Gastrocnemius medialis (tissue), 4 donors: ENCODE results near the gene RAB4B. TPM values are rescaled to one million over a fixed set of nuclear protein-coding genes. Genes with fewer than 3 reads are reported as not detected.
"Not testable (repeated sequence)": the region's sequence is repeated elsewhere in the genome, so short reads cannot be mapped to it uniquely, and the experiment has no call there.

Experiments
- ATAC-seq, 2 donors: fragments of 150-250 bp; one replicate each; pipeline ENCODE4 v1.9.1; 2016
- DNase-seq, 2 donors: peaks; one replicate each; pipeline ENCODE4 v3.0.0-alpha.2; 2019
- H3K27ac ChIP-seq, 4 donors: fragments of 200-600 bp; sonication (generic); 1 replicate in 1 of 4; 2 replicates in 3 of 4; pipeline ENCODE4 v1.5.1; 2016 to 2018; ENCODE audit warnings: mild to moderate bottlenecking in 2 of 4, moderate library complexity in 1 of 4
- H3K27me3 ChIP-seq, 3 donors: fragments of 200-600 bp; sonication (generic) in 2 of 3; 1 replicate in 1 of 3; 2 replicates in 2 of 3; pipeline versions ENCODE4 v1.5.1 to v1.6.0; 2016 to 2019; ENCODE audit warnings: mild to moderate bottlenecking in 1 of 3, moderate library complexity in 1 of 3
- H3K36me3 ChIP-seq, 2 donors: fragments of 200-600 bp; sonication (generic) in 1 of 2; one replicate each; pipeline ENCODE4 v1.5.1; 2017 to 2018
- H3K4me1 ChIP-seq, 2 donors: fragments of 200-600 bp; sonication (generic) in 1 of 2; one replicate each; pipeline ENCODE4 v1.5.1; 2016 to 2017; ENCODE audit warnings: mild to moderate bottlenecking in 2 of 2
- H3K4me3 ChIP-seq, 4 donors: fragments of 200-600 bp; sonication (generic) in 3 of 4; 1 replicate in 1 of 4; 2 replicates in 3 of 4; pipeline ENCODE4 v1.5.1; 2016 to 2019; ENCODE audit warnings: mild to moderate bottlenecking in 2 of 4
- H3K9me3 ChIP-seq, 3 donors: fragments of 200-600 bp; sonication (generic) in 2 of 3; 1 replicate in 1 of 3; 2 replicates in 2 of 3; pipeline ENCODE4 v1.5.1; 2016 to 2019
- POLR2A ChIP-seq, 2 donors: fragments of 450-650 bp; IDR thresholded peaks; one replicate each; pipeline ENCODE4 v1.6.1; 2017; ENCODE audit warnings: antibody characterized with exemption in 2 of 2, mild to moderate bottlenecking in 2 of 2, moderate library complexity in 2 of 2
- in situ Hi-C, 4 donors: fragments of 200-750 bp; cut with MboI; loops; one replicate each; pipeline versions ENCODE4 v1.15.0 to v1.8.0; 2017; ENCODE audit warnings: low sequenced_read_pairs in 4 of 4
- intact Hi-C: fragments of 100-400 bp; cut with DNase I; formaldehyde crosslinking; loops from one replicate; pipeline ENCODE4 v1.15.1; 2023; ENCODE audit warnings: low total_unique reads
- total RNA-seq, 4 donors: library from RNA; depleted of rRNA; stranded (reverse); fragments of >200 nt; gene quantifications; one replicate each; pipeline versions ENCODE4 v1.1.0 to v1.2.3, GENCODE V29; 2016
- TF ChIP-seq, protein P1 (sequence below), 5 experiments: fragments of 450-650 bp in 3 of 5; fragments of 200-600 bp in 2 of 5; sonication (generic) in 2 of 5; IDR thresholded peaks in 4 of 5; conservative IDR thresholded peaks in 1 of 5; 1 replicate in 4 of 5; 2 replicates in 1 of 5; pipeline ENCODE4 v1.5.1; 2016 to 2019; ENCODE audit warnings: antibody characterized with exemption in 5 of 5, mild to moderate bottlenecking in 3 of 5, moderate library complexity in 3 of 5

RAB4B gene
- total RNA-seq, 4 donors from 2014 or later, result 14.9 to 27.2 (median 19.7) TPM

GRCh38 chr19:40825460-40826095, 47.5 kb downstream of the RAB4B start:
- H3K27ac ChIP-seq, H3K36me3 ChIP-seq, DNase-seq, intact Hi-C loops, ATAC-seq, H3K4me3 ChIP-seq, H3K27me3 ChIP-seq, H3K9me3 ChIP-seq, H3K4me1 ChIP-seq: not testable (repeated sequence)
- in situ Hi-C loops, result loop anchor here in 1 of 4 donors (10.0 kb wide), 1 partner anchor 171 kb away; no protein-coding TSS in a partner anchor

GRCh38 chr19:40826312-40826698, 48.3 kb downstream of the RAB4B start:
- ATAC-seq, H3K9me3 ChIP-seq, H3K36me3 ChIP-seq, intact Hi-C loops, H3K4me1 ChIP-seq, H3K27me3 ChIP-seq, H3K27ac ChIP-seq, H3K4me3 ChIP-seq, DNase-seq: not testable (repeated sequence)
- in situ Hi-C loops, result loop anchor here in 1 of 4 donors (10.0 kb wide), 1 partner anchor 172 kb away; no protein-coding TSS in a partner anchor

GRCh38 chr19:40826699-40827385, 48.8 kb downstream of the RAB4B start:
- intact Hi-C loops, H3K27ac ChIP-seq, H3K4me3 ChIP-seq, DNase-seq, H3K9me3 ChIP-seq, ATAC-seq, H3K4me1 ChIP-seq, H3K27me3 ChIP-seq, H3K36me3 ChIP-seq: not testable (repeated sequence)
- in situ Hi-C loops, result loop anchor here in 1 of 4 donors (10.0 kb wide), 1 partner anchor 172 kb away; no protein-coding TSS in a partner anchor

DNA sequence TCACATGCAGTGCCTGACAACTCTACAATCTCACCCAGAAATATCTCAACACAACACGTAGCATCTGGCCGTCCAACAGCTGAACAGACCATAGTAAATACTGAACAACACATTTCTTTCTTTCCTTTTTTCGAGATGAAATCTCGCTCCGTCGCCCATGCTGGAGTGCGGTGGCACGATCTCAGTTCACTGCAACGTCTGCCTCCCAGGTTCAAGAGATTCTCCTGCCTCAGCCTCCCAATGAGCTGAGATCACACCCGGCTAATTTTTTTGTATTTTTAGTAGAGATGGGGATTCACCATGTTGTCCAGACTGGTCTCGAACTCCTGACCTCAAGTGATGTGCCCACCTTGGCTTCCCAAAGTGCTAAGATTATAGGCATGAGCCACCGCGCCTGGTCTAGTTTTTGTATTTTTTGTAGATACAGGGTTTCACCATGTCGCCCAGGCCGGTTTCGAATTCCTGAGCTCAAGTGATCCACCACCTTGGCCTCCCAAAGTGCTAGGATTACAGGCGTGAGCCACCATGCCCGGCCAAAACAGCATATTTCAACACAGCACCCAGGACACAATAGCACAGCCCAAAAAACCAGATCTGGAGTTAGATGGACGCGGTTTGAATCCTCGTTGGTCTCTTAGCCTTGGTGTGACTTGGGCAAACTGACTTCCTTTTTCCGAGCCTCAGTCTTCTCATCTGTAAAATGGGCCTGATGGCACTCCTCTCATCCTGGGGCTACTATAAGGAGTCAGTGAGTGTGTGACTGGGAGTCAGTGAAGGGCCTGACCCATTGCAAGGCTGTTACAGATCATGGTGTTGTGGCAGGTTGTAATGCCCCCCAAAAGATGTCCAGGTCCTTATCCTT, 49.6 kb downstream of the RAB4B start:
- in situ Hi-C loops (loop anchor here in 1 of 4 donors (10.0 kb wide), 1 partner anchor 173 kb away; no protein-coding TSS in a partner anchor), intact Hi-C loops (no loop called here)
- ATAC-seq (no peak), DNase-seq (no peak)
- Histone ChIP-seq H3K9me3 (no peaks in the 10 kb centered on the region), H3K36me3 (no peaks in the 10 kb centered on the region), H3K27me3 (no peaks in the 10 kb centered on the region), H3K4me1 (peaks cover 0 to 5% of the 10 kb centered on the region in 2 donors), H3K4me3 (no peak overlapping the region), H3K27ac (no peak overlapping the region)
- TF ChIP-seq, protein P1, sequence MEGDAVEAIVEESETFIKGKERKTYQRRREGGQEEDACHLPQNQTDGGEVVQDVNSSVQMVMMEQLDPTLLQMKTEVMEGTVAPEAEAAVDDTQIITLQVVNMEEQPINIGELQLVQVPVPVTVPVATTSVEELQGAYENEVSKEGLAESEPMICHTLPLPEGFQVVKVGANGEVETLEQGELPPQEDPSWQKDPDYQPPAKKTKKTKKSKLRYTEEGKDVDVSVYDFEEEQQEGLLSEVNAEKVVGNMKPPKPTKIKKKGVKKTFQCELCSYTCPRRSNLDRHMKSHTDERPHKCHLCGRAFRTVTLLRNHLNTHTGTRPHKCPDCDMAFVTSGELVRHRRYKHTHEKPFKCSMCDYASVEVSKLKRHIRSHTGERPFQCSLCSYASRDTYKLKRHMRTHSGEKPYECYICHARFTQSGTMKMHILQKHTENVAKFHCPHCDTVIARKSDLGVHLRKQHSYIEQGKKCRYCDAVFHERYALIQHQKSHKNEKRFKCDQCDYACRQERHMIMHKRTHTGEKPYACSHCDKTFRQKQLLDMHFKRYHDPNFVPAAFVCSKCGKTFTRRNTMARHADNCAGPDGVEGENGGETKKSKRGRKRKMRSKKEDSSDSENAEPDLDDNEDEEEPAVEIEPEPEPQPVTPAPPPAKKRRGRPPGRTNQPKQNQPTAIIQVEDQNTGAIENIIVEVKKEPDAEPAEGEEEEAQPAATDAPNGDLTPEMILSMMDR (IDR thresholded peaks at IDR 0.05 in 4 of 5, conservative IDR thresholded peaks at IDR 0.05 in 1 of 5), result no peak

GRCh38 chr19:40829205-40829604, 51.2 kb downstream of the RAB4B start:
- intact Hi-C loops, result no loop called here
- Histone ChIP-seq H3K4me1 (no peaks in the 10 kb centered on the region), H3K36me3 (no peaks in the 10 kb centered on the region), H3K27ac (no peak overlapping the region), H3K9me3 (no peaks in the 10 kb centered on the region), H3K4me3 (no peak overlapping the region), H3K27me3 (no peaks in the 10 kb centered on the region)
- TF ChIP-seq POLR2A (IDR thresholded peaks at IDR 0.05), result no peak
- TF ChIP-seq, protein P1 (IDR thresholded peaks at IDR 0.05 in 4 of 5, conservative IDR thresholded peaks at IDR 0.05 in 1 of 5), result no peak
- no peak for ATAC-seq
- DNase-seq, result no peak
- in situ Hi-C loops, result loop anchor here in 1 of 4 donors (10.0 kb wide), 1 partner anchor 174 kb away; no protein-coding TSS in a partner anchor

- ATAC-seq, intact Hi-C loops: not testable (repeated sequence)
Observed at GRCh38 chr19:40830741-40831140, 52.7 kb downstream of the RAB4B start.

More at GRCh38 chr19:40830741-40831140, 52.7 kb downstream of the RAB4B start:
- H3K36me3 ChIP-seq, H3K27me3 ChIP-seq, H3K27ac ChIP-seq, H3K9me3 ChIP-seq, DNase-seq, in situ Hi-C loops, H3K4me3 ChIP-seq, H3K4me1 ChIP-seq: not testable (repeated sequence)
